NK-92 (cell line): ENCODE results near the gene GUCY2F.

Source experiments
- DNase-seq: peaks from one replicate; lab custom pipeline; 2025; ENCODE audit not compliant: unreplicated experiment; lab: John Stamatoyannopoulos, UW

The GUCY2F gene

GRCh38 chrX:109344678-109345077 lies 137.2 kb downstream of the GUCY2F start:
- DNase-seq = no peak

GRCh38 chrX:109344101-109344500 lies 137.8 kb downstream of the GUCY2F start:
- DNase-seq = no peak

GRCh38 chrX:109343671-109344070 lies 138.2 kb downstream of the GUCY2F start:
- DNase-seq = no peak

- DNase-seq = no peak
Observed at GRCh38 chrX:109336141-109336540, 145.7 kb downstream of the GUCY2F start.

GRCh38 chrX:109327251-109327650 lies 154.6 kb downstream of the GUCY2F start:
- DNase-seq = no peak
